Liver (tissue), 9 donors: ENCODE data around the gene TYRP1. TPM values are rescaled to one million over a fixed set of nuclear protein-coding genes. Genes with fewer than 3 reads are reported as not detected.

Source experiments
- DNase-seq: peaks from one replicate; pipeline ENCODE4 v3.0.0-alpha.2; 2017; ENCODE audit warnings: low spot score
- H3K27ac ChIP-seq, 2 donors: one replicate each; pipeline ENCODE4 v1.7.0; 2013; ENCODE audit warnings: inconsistent platforms in 2 of 2, low read length in 2 of 2, control low read depth in 1 of 2, low read depth in 1 of 2, mild to moderate bottlenecking in 1 of 2
- H3K27me3 ChIP-seq, 4 donors: one replicate each; pipeline versions ENCODE4 v1.6.1 to v1.7.0; 2013; ENCODE audit warnings: low read length in 3 of 4, inconsistent platforms in 1 of 4, mild to moderate bottlenecking in 1 of 4, moderate library complexity in 1 of 4; ENCODE audit not compliant: control insufficient read depth in 4 of 4, insufficient read depth in 4 of 4
- H3K36me3 ChIP-seq, 4 donors: one replicate each; pipeline versions ENCODE4 v1.6.1 to v1.7.0; 2013; ENCODE audit warnings: low read length in 3 of 4, mild to moderate bottlenecking in 3 of 4, low read depth in 1 of 4, moderate library complexity in 1 of 4; ENCODE audit not compliant: control insufficient read depth in 4 of 4, insufficient read depth in 3 of 4
- H3K4me1 ChIP-seq, 4 donors: one replicate each; pipeline versions ENCODE4 v1.6.1 to v1.7.0; 2013; ENCODE audit warnings: low read length in 3 of 4, mild to moderate bottlenecking in 3 of 4, moderate library complexity in 1 of 4; ENCODE audit not compliant: control insufficient read depth in 4 of 4, insufficient read depth in 4 of 4
- H3K4me3 ChIP-seq, 3 donors: one replicate each; pipeline versions ENCODE4 v1.6.1 to v1.7.0; 2013; ENCODE audit warnings: low read length in 3 of 3, control low read depth in 1 of 3, low read depth in 1 of 3, mild to moderate bottlenecking in 1 of 3
- H3K9ac ChIP-seq, 2 donors: one replicate each; pipeline ENCODE4 v1.7.0; 2013; ENCODE audit warnings: low read length in 2 of 2, mild to moderate bottlenecking in 2 of 2, moderate library complexity in 2 of 2, control low read depth in 1 of 2, low read depth in 1 of 2
- H3K9me3 ChIP-seq, 4 donors: one replicate each; pipeline versions ENCODE4 v1.6.1 to v1.7.0; 2013; ENCODE audit warnings: low read length in 3 of 4; ENCODE audit not compliant: control insufficient read depth in 4 of 4
- ATF3 ChIP-seq: IDR thresholded peaks from 2 replicates; pipeline ENCODE4 v1.6.1; 2016; ENCODE audit warnings: antibody characterized with exemption
- EGR1 ChIP-seq, 2 donors: IDR thresholded peaks; 2 replicates each; pipeline ENCODE4 v1.6.1; 2016 to 2018; ENCODE audit warnings: antibody characterized with exemption in 2 of 2, low read depth in 2 of 2
- FOXA1 ChIP-seq: IDR thresholded peaks from 2 replicates; pipeline ENCODE4 v1.6.1; 2016; ENCODE audit warnings: antibody characterized with exemption
- FOXA2 ChIP-seq: IDR thresholded peaks from 2 replicates; pipeline ENCODE4 v1.6.1; 2016; ENCODE audit warnings: antibody characterized with exemption
- GABPA ChIP-seq, 2 donors: IDR thresholded peaks in 1 of 2; conservative IDR thresholded peaks in 1 of 2; 2 replicates each; pipeline ENCODE4 v1.6.1; 2016; ENCODE audit warnings: antibody characterized with exemption in 2 of 2, mild to moderate bottlenecking in 1 of 2, moderate library complexity in 1 of 2
- HNF4A ChIP-seq, 2 donors: conservative IDR thresholded peaks; 2 replicates each; pipeline ENCODE4 v1.6.1; 2016; ENCODE audit warnings: antibody characterized with exemption in 2 of 2, mild to moderate bottlenecking in 2 of 2
- HNF4G ChIP-seq: IDR thresholded peaks from 2 replicates; pipeline ENCODE4 v1.6.1; 2016; ENCODE audit warnings: antibody characterized with exemption
- JUND ChIP-seq, 2 donors: IDR thresholded peaks; 2 replicates each; pipeline ENCODE4 v1.6.1; 2016; ENCODE audit warnings: antibody characterized with exemption in 2 of 2
- NR2F2 ChIP-seq: IDR thresholded peaks from 2 replicates; pipeline ENCODE4 v1.6.1; 2016; ENCODE audit warnings: antibody characterized with exemption
- SP1 ChIP-seq: IDR thresholded peaks from 2 replicates; pipeline ENCODE4 v1.6.1; 2018; ENCODE audit warnings: antibody characterized with exemption, mild to moderate bottlenecking
- TAF1 ChIP-seq: conservative IDR thresholded peaks from 2 replicates; pipeline ENCODE4 v1.6.1; 2016; ENCODE audit warnings: antibody characterized with exemption, mild to moderate bottlenecking
- YY1 ChIP-seq: IDR thresholded peaks from 2 replicates; pipeline ENCODE4 v1.6.1; 2016; ENCODE audit warnings: antibody characterized with exemption, mild to moderate bottlenecking
- WGBS: extraction: QIAGEN DNeasy Blood & Tissue Kit; methylation state at CpG from one replicate; pipeline ENCODE4 v1.1.7; 2013; 5-methylcytosine and 5-hydroxymethylcytosine counted together
- polyA plus RNA-seq, 2 donors: library from polyadenylated mRNA; stranded (reverse) in 1 of 2; unstranded in 1 of 2; fragments of 200-250 nt in 1 of 2; fragments of >200 nt in 1 of 2; fragmentation: Nextera tagmentation in 1 of 2; extraction: Ambion mirVana in 1 of 2; gene quantifications; one replicate each; pipeline versions ENCODE4 v1.2.1 to v1.2.3, GENCODE V29; 2013 to 2015
- total RNA-seq, 2 donors: library from RNA; depleted of rRNA; stranded (reverse); fragments of >200 nt; gene quantifications; one replicate each; pipeline ENCODE4 v1.2.3, GENCODE V29; 2014
- TF ChIP-seq, protein P1 (sequence below): IDR thresholded peaks from 2 replicates; pipeline ENCODE4 v1.6.1; 2016; ENCODE audit warnings: antibody characterized with exemption, mild to moderate bottlenecking
- TF ChIP-seq, protein P2 (sequence below): fragments of 150-350 bp; IDR thresholded peaks from 2 replicates; pipeline ENCODE4 v1.5.1; 2017; ENCODE audit warnings: improper control_type of control experiment, low read depth, low read length; ENCODE audit not compliant: missing input control
- TF ChIP-seq, protein P3 (sequence below): IDR thresholded peaks from 2 replicates; pipeline ENCODE4 v1.6.1; 2016; ENCODE audit warnings: antibody characterized with exemption
- donor health status: healthy.
- donor health status: healthy.
- donor health status: healthy.
- donor health status: healthy.
- donor health status: healthy.

The TYRP1 gene
- total and polyA plus RNA-seq, 4 donors = 0.17 TPM; not detected in 3

DNA sequence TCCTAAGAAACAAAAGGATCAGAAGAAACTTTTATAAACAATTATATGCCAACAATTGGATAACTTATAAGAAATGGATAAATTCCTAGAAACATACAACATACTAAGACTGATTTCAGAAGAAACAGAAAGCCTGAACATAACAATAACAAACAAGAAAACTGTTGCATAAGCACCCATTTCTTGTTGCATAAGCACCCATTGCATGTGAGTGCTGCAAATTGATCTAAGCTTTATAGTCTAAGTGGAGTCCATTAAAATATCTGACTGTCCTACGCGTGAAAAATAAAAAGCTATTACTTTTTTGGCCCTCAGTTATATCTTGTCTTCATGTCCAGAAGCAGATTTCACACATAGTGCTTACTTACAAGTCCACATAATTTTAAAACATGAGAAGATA is 19.3 kb downstream of the TYRP1 start:
- Histone ChIP-seq H3K27ac (no peak overlapping the region), H3K9me3 (no peaks in the 10 kb centered on the region), H3K9ac (no peak overlapping the region), H3K4me3 (no peak overlapping the region), H3K4me1 (no peaks in the 10 kb centered on the region), H3K36me3 (no peaks in the 10 kb centered on the region), H3K27me3 (peaks cover 0 to 2% (median 0%) of the 10 kb centered on the region in 4 donors)
- 77% methylated on average over 2 of the region's 2 CpGs for WGBS
- DNase-seq = no peak
- TF ChIP-seq FOXA2 = no peak
- TF ChIP-seq JUND (IDR thresholded peaks at IDR 0.05) = no peak
- no peak for TF ChIP-seq HNF4G
- TF ChIP-seq HNF4A (conservative IDR thresholded peaks at IDR 0.05) = no peak
- TF ChIP-seq GABPA (IDR thresholded peaks at IDR 0.05 in 1 of 2, conservative IDR thresholded peaks at IDR 0.05 in 1 of 2) = no peak
- TF ChIP-seq EGR1 (IDR thresholded peaks at IDR 0.05; ENCODE audit: low read depth in 2 of 2) = no peak
- TF ChIP-seq, protein P1, sequence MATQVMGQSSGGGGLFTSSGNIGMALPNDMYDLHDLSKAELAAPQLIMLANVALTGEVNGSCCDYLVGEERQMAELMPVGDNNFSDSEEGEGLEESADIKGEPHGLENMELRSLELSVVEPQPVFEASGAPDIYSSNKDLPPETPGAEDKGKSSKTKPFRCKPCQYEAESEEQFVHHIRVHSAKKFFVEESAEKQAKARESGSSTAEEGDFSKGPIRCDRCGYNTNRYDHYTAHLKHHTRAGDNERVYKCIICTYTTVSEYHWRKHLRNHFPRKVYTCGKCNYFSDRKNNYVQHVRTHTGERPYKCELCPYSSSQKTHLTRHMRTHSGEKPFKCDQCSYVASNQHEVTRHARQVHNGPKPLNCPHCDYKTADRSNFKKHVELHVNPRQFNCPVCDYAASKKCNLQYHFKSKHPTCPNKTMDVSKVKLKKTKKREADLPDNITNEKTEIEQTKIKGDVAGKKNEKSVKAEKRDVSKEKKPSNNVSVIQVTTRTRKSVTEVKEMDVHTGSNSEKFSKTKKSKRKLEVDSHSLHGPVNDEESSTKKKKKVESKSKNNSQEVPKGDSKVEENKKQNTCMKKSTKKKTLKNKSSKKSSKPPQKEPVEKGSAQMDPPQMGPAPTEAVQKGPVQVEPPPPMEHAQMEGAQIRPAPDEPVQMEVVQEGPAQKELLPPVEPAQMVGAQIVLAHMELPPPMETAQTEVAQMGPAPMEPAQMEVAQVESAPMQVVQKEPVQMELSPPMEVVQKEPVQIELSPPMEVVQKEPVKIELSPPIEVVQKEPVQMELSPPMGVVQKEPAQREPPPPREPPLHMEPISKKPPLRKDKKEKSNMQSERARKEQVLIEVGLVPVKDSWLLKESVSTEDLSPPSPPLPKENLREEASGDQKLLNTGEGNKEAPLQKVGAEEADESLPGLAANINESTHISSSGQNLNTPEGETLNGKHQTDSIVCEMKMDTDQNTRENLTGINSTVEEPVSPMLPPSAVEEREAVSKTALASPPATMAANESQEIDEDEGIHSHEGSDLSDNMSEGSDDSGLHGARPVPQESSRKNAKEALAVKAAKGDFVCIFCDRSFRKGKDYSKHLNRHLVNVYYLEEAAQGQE = no peak
- TF ChIP-seq, protein P2, sequence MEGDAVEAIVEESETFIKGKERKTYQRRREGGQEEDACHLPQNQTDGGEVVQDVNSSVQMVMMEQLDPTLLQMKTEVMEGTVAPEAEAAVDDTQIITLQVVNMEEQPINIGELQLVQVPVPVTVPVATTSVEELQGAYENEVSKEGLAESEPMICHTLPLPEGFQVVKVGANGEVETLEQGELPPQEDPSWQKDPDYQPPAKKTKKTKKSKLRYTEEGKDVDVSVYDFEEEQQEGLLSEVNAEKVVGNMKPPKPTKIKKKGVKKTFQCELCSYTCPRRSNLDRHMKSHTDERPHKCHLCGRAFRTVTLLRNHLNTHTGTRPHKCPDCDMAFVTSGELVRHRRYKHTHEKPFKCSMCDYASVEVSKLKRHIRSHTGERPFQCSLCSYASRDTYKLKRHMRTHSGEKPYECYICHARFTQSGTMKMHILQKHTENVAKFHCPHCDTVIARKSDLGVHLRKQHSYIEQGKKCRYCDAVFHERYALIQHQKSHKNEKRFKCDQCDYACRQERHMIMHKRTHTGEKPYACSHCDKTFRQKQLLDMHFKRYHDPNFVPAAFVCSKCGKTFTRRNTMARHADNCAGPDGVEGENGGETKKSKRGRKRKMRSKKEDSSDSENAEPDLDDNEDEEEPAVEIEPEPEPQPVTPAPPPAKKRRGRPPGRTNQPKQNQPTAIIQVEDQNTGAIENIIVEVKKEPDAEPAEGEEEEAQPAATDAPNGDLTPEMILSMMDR = no peak
- TF ChIP-seq ATF3 = no peak
- no peak for TF ChIP-seq YY1
- TF ChIP-seq SP1 = no peak
- TF ChIP-seq NR2F2 = no peak
- no peak for TF ChIP-seq FOXA1
- TF ChIP-seq, protein P3, sequence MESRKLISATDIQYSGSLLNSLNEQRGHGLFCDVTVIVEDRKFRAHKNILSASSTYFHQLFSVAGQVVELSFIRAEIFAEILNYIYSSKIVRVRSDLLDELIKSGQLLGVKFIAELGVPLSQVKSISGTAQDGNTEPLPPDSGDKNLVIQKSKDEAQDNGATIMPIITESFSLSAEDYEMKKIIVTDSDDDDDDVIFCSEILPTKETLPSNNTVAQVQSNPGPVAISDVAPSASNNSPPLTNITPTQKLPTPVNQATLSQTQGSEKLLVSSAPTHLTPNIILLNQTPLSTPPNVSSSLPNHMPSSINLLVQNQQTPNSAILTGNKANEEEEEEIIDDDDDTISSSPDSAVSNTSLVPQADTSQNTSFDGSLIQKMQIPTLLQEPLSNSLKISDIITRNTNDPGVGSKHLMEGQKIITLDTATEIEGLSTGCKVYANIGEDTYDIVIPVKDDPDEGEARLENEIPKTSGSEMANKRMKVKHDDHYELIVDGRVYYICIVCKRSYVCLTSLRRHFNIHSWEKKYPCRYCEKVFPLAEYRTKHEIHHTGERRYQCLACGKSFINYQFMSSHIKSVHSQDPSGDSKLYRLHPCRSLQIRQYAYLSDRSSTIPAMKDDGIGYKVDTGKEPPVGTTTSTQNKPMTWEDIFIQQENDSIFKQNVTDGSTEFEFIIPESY = no peak
- TF ChIP-seq TAF1 = no peak

- Histone ChIP-seq H3K9me3 (no peaks in the 10 kb centered on the region), H3K36me3 (no peaks in the 10 kb centered on the region), H3K9ac (no peak overlapping the region), H3K4me1 (no peaks in the 10 kb centered on the region), H3K27me3 (no peaks in the 10 kb centered on the region), H3K27ac (no peak overlapping the region), H3K4me3 (no peak overlapping the region)
- no peak for TF ChIP-seq TAF1
- no peak for TF ChIP-seq SP1
- no peak for TF ChIP-seq NR2F2
- TF ChIP-seq, protein P2 = no peak
- no peak for DNase-seq
- WGBS = 86% methylated on average over 3 of the region's 3 CpGs
Measured at GRCh38 chr9:12715268-12715667, 22.1 kb downstream of the TYRP1 start.
